ENCODE results near the gene ZNF787. TPM values are rescaled to one million over a fixed set of nuclear protein-coding genes. Genes with fewer than 3 reads are reported as not detected.

Gene ZNF787
- total RNA-seq, 1 donor from 2014 or later: 33.9 TPM

- no peak overlapping the region for H3K4me3 Mint-ChIP-seq (ENCODE audit: low read depth)
- no peak for DNase-seq (ENCODE audit: low spot score, unreplicated experiment)
- H3K9me3 Mint-ChIP-seq (ENCODE audit: low read depth): no peaks in the 10 kb centered on the region
- TF ChIP-seq, protein P1, sequence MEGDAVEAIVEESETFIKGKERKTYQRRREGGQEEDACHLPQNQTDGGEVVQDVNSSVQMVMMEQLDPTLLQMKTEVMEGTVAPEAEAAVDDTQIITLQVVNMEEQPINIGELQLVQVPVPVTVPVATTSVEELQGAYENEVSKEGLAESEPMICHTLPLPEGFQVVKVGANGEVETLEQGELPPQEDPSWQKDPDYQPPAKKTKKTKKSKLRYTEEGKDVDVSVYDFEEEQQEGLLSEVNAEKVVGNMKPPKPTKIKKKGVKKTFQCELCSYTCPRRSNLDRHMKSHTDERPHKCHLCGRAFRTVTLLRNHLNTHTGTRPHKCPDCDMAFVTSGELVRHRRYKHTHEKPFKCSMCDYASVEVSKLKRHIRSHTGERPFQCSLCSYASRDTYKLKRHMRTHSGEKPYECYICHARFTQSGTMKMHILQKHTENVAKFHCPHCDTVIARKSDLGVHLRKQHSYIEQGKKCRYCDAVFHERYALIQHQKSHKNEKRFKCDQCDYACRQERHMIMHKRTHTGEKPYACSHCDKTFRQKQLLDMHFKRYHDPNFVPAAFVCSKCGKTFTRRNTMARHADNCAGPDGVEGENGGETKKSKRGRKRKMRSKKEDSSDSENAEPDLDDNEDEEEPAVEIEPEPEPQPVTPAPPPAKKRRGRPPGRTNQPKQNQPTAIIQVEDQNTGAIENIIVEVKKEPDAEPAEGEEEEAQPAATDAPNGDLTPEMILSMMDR (IDR thresholded peaks at IDR 0.05; ENCODE audit: unreplicated experiment): no peak
- H3K36me3 Mint-ChIP-seq (ENCODE audit: insufficient read depth): no peaks in the 10 kb centered on the region
- H3K4me1 Mint-ChIP-seq (ENCODE audit: low read depth): peaks cover 29% of the 10 kb centered on the region
- no peaks in the 10 kb centered on the region for H3K27me3 Mint-ChIP-seq
- peak overlapping the region; percentile 56 for H3K27ac Mint-ChIP-seq
Measured at GRCh38 chr19:56116606-56117005, 4.5 kb downstream of the ZNF787 start.

- Mint-ChIP-seq H3K27ac (no peak overlapping the region), H3K4me3 (ENCODE audit: low read depth) (no peak overlapping the region), H3K9me3 (ENCODE audit: low read depth) (no peaks in the 10 kb centered on the region), H3K36me3 (ENCODE audit: insufficient read depth) (no peaks in the 10 kb centered on the region), H3K27me3 (no peaks in the 10 kb centered on the region), H3K4me1 (ENCODE audit: low read depth) (peaks cover 37% of the 10 kb centered on the region)
- no peak for DNase-seq (ENCODE audit: low spot score, unreplicated experiment)
- TF ChIP-seq, protein P1 (IDR thresholded peaks at IDR 0.05; ENCODE audit: unreplicated experiment): no peak
Measured at GRCh38 chr19:56115490-56115889, 5.6 kb downstream of the ZNF787 start.

- H3K36me3 Mint-ChIP-seq (ENCODE audit: insufficient read depth): no peaks in the 10 kb centered on the region
- no peak overlapping the region for H3K4me3 Mint-ChIP-seq (ENCODE audit: low read depth)
- TF ChIP-seq, protein P1 (IDR thresholded peaks at IDR 0.05; ENCODE audit: unreplicated experiment): no peak
- H3K27ac Mint-ChIP-seq: peak overlapping the region; percentile 82
- H3K27me3 Mint-ChIP-seq: no peaks in the 10 kb centered on the region
- no peaks in the 10 kb centered on the region for H3K9me3 Mint-ChIP-seq (ENCODE audit: low read depth)
- DNase-seq (ENCODE audit: low spot score, unreplicated experiment): no peak
- peaks cover 40% of the 10 kb centered on the region for H3K4me1 Mint-ChIP-seq (ENCODE audit: low read depth)
Measured at GRCh38 chr19:56114778-56115110, 6.4 kb downstream of the ZNF787 start.

GRCh38 chr19:56114051-56114777 is 6.9 kb downstream of the ZNF787 start:
- no peak overlapping the region for H3K4me3 Mint-ChIP-seq (ENCODE audit: low read depth)

DNA sequence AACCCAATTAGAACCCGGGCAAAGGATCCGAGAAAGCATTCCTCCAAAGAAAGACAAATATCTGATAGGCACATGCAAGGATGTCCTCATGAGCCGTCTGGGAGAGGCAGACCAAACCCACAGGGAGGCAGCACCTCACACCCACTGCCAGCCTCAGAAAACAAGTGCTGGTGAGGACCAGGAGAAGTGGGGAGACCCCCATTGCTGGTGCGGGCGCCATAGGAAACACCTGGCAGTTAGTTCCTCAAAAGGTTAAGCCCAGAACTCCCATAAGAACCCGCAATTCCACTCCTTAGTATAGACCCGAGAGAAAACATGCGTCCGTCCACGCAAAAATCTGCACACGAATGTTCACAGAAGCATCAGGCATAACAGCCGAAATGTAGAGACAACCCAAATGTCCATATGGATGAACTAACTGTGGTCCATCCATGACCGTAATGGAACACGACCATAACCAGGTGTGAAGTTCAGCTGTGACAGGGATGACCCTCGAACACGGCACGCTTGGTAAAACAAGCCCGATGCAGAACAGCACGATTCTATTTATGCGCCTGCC is 7.9 kb downstream of the ZNF787 start:
- no peak for DNase-seq (ENCODE audit: low spot score, unreplicated experiment)
- H3K27me3 Mint-ChIP-seq: no peaks in the 10 kb centered on the region
- TF ChIP-seq, protein P1 (IDR thresholded peaks at IDR 0.05; ENCODE audit: unreplicated experiment): no peak
- peak overlapping the region; percentile 92 for H3K27ac Mint-ChIP-seq
- H3K4me3 Mint-ChIP-seq (ENCODE audit: low read depth): no peak overlapping the region
- H3K36me3 Mint-ChIP-seq (ENCODE audit: insufficient read depth): no peaks in the 10 kb centered on the region
- peaks cover 33% of the 10 kb centered on the region for H3K4me1 Mint-ChIP-seq (ENCODE audit: low read depth)
- no peaks in the 10 kb centered on the region for H3K9me3 Mint-ChIP-seq (ENCODE audit: low read depth)

More at GRCh38 chr19:56114051-56114777, 6.9 kb downstream of the ZNF787 start:
- TF ChIP-seq, protein P1 (IDR thresholded peaks at IDR 0.05; ENCODE audit: unreplicated experiment): no peak
- peaks cover 35% of the 10 kb centered on the region for H3K4me1 Mint-ChIP-seq (ENCODE audit: low read depth)
- peak overlapping the region; percentile 82 for H3K27ac Mint-ChIP-seq
- DNase-seq (ENCODE audit: low spot score, unreplicated experiment): no peak
- no peaks in the 10 kb centered on the region for H3K36me3 Mint-ChIP-seq (ENCODE audit: insufficient read depth)
- no peaks in the 10 kb centered on the region for H3K27me3 Mint-ChIP-seq
- H3K9me3 Mint-ChIP-seq (ENCODE audit: low read depth): no peaks in the 10 kb centered on the region

All from progenitor cell of endocrine pancreas (in vitro differentiated cells).